Measurements from ENCODE around the gene RSRP1. TPM values are rescaled to one million over a fixed set of nuclear protein-coding genes. Genes with fewer than 3 reads are reported as not detected.

The RSRP1 gene
- total and polyA plus RNA-seq, 2 donors (not counting 3 experiments of a cell fraction or from before 2014, with no cell fraction given), result 50.5 to 99.4 TPM

DNA sequence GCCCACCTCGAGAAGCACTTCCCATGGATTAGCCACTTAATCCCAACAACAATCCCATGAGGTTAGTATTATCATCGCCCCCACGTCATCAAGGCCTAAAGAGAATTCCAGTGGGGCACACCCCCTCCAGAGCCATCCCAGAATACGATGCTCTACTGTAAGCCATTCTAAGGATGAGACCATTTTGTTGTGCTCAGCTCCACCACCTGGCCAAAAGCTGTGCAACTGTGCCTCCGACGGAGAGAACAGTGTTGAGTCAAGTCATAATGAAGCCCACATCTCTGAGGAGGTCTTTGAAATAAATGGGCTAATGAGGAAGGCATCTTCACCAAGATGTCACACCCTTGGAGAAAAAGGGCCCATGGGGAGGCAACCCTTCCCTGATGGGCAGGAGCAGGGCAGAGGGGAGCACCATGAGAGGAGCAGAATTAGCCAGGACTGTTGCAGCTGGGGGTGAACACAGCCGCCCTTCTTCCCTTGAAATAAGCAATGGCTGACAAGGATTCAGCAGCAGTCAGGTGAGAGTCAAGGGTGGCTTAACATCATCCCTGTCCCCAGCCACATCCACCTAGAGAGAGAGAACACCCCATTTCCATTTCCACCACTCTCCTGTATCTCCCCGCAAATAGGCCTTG is 29.5 kb downstream of the RSRP1 start:
- Histone ChIP-seq H4K20me1 (replicated peaks; ENCODE audit: control insufficient read depth, extremely low read depth, insufficient read depth, low read length) (no peaks in the 10 kb centered on the region), H3K36me3 (ENCODE audit: control insufficient read depth in 2 of 2, extremely low read depth in 1 of 2, insufficient read depth in 2 of 2, low read length in 2 of 2) (peaks cover 3 to 7% of the 10 kb centered on the region in 2 experiments), H3K9ac (replicated peaks; ENCODE audit: extremely low read depth, insufficient read depth, low read length) (no peak overlapping the region), H3K27ac (ENCODE audit: insufficient read depth, low read depth, low read length) (no peak overlapping the region), H3K9me3 (replicated peaks; ENCODE audit: control insufficient read depth, insufficient read depth, low read length) (no peaks in the 10 kb centered on the region), H3K4me3 (replicated peaks in 1 of 3; ENCODE audit: insufficient read depth in 1 of 3, low read depth in 1 of 3, low read length in 3 of 3) (no peak overlapping the region), H3K27me3 (ENCODE audit: control insufficient read depth in 2 of 2, insufficient read depth in 2 of 2, low read length in 2 of 2) (no peaks in the 10 kb centered on the region), H3K9me1 (replicated peaks; ENCODE audit: control insufficient read depth, extremely low read depth, insufficient read depth, low read length) (no peaks in the 10 kb centered on the region), H3K4me1 (ENCODE audit: control insufficient read depth, extremely low read depth, insufficient read depth, low read length) (no peaks in the 10 kb centered on the region), H3K79me2 (ENCODE audit: control insufficient read depth, insufficient read depth, low read length) (no peaks in the 10 kb centered on the region), H2AFZ (ENCODE audit: low read depth, low read length) (no peak overlapping the region), H3K4me2 (ENCODE audit: insufficient read depth, low read length) (no peak overlapping the region)
- no peak for DNase-seq (ENCODE audit: low read depth, low spot score)
- TF ChIP-seq, protein P1, sequence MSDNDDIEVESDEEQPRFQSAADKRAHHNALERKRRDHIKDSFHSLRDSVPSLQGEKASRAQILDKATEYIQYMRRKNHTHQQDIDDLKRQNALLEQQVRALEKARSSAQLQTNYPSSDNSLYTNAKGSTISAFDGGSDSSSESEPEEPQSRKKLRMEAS (IDR thresholded peaks at IDR 0.05; ENCODE audit: insufficient read depth, insufficient read length), result no peak
- TF ChIP-seq FOS (IDR thresholded peaks at IDR 0.05; ENCODE audit: borderline replicate concordance, insufficient read depth, low read length), result no peak
- no peak for TF ChIP-seq GATA2 (IDR thresholded peaks at IDR 0.05; ENCODE audit: insufficient read depth, insufficient read length, low read depth, low read length)
- TF ChIP-seq POLR2A (IDR thresholded peaks at IDR 0.05; ENCODE audit: low read depth, low read length), result no peak
- no peak for TF ChIP-seq JUN (IDR thresholded peaks at IDR 0.05; ENCODE audit: borderline replicate concordance, insufficient read depth, insufficient read length, low read depth)
- no peak for TF ChIP-seq MYC (IDR thresholded peaks at IDR 0.05; ENCODE audit: low read depth, low read length)
- TF ChIP-seq, protein P2, sequence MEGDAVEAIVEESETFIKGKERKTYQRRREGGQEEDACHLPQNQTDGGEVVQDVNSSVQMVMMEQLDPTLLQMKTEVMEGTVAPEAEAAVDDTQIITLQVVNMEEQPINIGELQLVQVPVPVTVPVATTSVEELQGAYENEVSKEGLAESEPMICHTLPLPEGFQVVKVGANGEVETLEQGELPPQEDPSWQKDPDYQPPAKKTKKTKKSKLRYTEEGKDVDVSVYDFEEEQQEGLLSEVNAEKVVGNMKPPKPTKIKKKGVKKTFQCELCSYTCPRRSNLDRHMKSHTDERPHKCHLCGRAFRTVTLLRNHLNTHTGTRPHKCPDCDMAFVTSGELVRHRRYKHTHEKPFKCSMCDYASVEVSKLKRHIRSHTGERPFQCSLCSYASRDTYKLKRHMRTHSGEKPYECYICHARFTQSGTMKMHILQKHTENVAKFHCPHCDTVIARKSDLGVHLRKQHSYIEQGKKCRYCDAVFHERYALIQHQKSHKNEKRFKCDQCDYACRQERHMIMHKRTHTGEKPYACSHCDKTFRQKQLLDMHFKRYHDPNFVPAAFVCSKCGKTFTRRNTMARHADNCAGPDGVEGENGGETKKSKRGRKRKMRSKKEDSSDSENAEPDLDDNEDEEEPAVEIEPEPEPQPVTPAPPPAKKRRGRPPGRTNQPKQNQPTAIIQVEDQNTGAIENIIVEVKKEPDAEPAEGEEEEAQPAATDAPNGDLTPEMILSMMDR (IDR thresholded peaks at IDR 0.05; ENCODE audit: extremely low read depth in 1 of 2, insufficient read depth in 1 of 2, low read depth in 1 of 2, low read length in 2 of 2), result no peak
- no peak for TF ChIP-seq EZH2 (IDR thresholded peaks at IDR 0.05; ENCODE audit: borderline replicate concordance, low read depth, low read length, severe bottlenecking)
- no peak for TF ChIP-seq POLR2AphosphoS5 (IDR thresholded peaks at IDR 0.05; ENCODE audit: insufficient read depth, low read depth, low read length)
- CTCF ChIA-PET, result interaction anchor here (1.4 kb wide), 1 partner anchor 12 kb away, joined by 5 read pairs; no protein-coding TSS in a partner anchor
- dilution Hi-C loops (cut with MboI; ENCODE audit: extremely low pct_ligation_motif_present, low sequenced_read_pairs) (no loop called here), intact Hi-C loops (cut with micrococcal nuclease) (no loop called here)
- no peak for FAIRE-seq
- POLR2A ChIA-PET, result no interaction called here
- no TSS peak for BruUV-seq (replicated peaks)

Data from endothelial cell of umbilical vein (primary cell).